GM23248 (cell line): ENCODE results near the gene FGF21.

Experiments
- EZH2 ChIP-seq: fragments of 200-600 bp; sonication (generic); IDR thresholded peaks from 2 replicates; pipeline ENCODE4 v1.6.1; 2018; ENCODE audit warnings: antibody characterized with exemption, mild to moderate bottlenecking; ENCODE audit not compliant: insufficient read depth, poor library complexity, severe bottlenecking
- EZH2phosphoT487 ChIP-seq: fragments of 200-600 bp; sonication (generic); IDR thresholded peaks from 2 replicates; pipeline ENCODE4 v1.6.1; 2018; ENCODE audit warnings: antibody characterized with exemption, moderate library complexity, mild to moderate bottlenecking, low read depth; ENCODE audit not compliant: insufficient read depth

DNA sequence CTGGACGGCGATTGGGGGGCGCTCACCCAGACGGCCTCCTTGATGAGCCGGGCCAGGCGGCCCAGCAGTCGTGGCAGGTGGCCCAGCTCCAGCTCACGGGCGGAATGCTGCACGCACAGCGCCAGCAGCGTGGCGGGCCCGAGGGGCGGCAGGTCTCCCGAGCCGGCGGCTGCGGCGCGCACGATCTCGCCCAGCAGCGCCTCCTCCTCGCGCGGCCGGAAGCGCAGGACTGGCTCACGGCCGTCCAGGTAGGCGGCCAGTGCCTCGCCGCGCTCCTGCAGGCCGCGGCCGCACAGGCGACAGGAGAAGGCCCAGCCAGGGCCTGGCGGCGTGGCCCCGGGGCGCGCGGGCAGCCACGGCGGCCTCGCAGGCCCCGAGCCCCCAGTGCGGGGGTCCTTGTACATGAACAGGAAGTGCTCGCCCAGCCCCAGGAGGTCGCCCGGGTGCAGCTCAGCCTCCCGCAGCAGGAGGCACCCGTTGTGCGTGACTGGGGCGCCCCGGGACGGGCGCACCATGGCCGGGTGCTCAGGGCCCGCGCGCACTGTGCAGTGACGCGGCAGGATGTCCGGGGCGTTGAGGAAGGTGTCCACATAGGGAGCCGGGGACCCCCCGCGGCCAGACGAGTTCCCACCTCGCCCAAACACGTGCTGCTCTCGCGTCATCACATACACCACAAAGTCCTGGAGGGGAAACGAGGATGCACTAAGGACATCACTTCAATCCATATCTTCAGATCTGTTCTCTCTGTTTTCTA lies 26.2 kb upstream of the FGF21 start:
- TF ChIP-seq EZH2phosphoT487 (no peak), EZH2 (no peak)
